ENCODE results near the gene OAS2. TPM values are rescaled to one million over a fixed set of nuclear protein-coding genes. Genes with fewer than 3 reads are reported as not detected.

Gene OAS2
- total RNA-seq, 1 donor from 2014 or later, result not detected

GRCh38 chr12:113043240-113043639, 64.9 kb downstream of the OAS2 start:
- H3K36me3 Mint-ChIP-seq (ENCODE audit: unreplicated experiment), result peaks cover 4% of the 10 kb centered on the region
- H3K4me1 Mint-ChIP-seq (ENCODE audit: low read depth, unreplicated experiment), result peaks cover 4% of the 10 kb centered on the region
- no peak for DNase-seq
- no peak overlapping the region for H3K4me3 Mint-ChIP-seq (ENCODE audit: unreplicated experiment)
- TF ChIP-seq, protein P1, sequence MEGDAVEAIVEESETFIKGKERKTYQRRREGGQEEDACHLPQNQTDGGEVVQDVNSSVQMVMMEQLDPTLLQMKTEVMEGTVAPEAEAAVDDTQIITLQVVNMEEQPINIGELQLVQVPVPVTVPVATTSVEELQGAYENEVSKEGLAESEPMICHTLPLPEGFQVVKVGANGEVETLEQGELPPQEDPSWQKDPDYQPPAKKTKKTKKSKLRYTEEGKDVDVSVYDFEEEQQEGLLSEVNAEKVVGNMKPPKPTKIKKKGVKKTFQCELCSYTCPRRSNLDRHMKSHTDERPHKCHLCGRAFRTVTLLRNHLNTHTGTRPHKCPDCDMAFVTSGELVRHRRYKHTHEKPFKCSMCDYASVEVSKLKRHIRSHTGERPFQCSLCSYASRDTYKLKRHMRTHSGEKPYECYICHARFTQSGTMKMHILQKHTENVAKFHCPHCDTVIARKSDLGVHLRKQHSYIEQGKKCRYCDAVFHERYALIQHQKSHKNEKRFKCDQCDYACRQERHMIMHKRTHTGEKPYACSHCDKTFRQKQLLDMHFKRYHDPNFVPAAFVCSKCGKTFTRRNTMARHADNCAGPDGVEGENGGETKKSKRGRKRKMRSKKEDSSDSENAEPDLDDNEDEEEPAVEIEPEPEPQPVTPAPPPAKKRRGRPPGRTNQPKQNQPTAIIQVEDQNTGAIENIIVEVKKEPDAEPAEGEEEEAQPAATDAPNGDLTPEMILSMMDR (IDR thresholded peaks at IDR 0.05; ENCODE audit: partially characterized antibody, unreplicated experiment), result no peak
- peaks cover 2% of the 10 kb centered on the region for H3K27me3 Mint-ChIP-seq (ENCODE audit: unreplicated experiment)
- H3K27ac Mint-ChIP-seq (ENCODE audit: unreplicated experiment), result no peak overlapping the region
- H3K9me3 Mint-ChIP-seq (ENCODE audit: unreplicated experiment), result no peaks in the 10 kb centered on the region

- TF ChIP-seq, protein P1 (IDR thresholded peaks at IDR 0.05; ENCODE audit: partially characterized antibody, unreplicated experiment), result no peak
- DNase-seq, result no peak
- Mint-ChIP-seq H3K36me3 (ENCODE audit: unreplicated experiment) (peaks cover 4% of the 10 kb centered on the region), H3K4me1 (ENCODE audit: low read depth, unreplicated experiment) (peaks cover 4% of the 10 kb centered on the region), H3K4me3 (ENCODE audit: unreplicated experiment) (no peak overlapping the region), H3K27ac (ENCODE audit: unreplicated experiment) (no peak overlapping the region), H3K9me3 (ENCODE audit: unreplicated experiment) (no peaks in the 10 kb centered on the region), H3K27me3 (ENCODE audit: unreplicated experiment) (peaks cover 2% of the 10 kb centered on the region)
Measured at GRCh38 chr12:113044516-113044915, 66.2 kb downstream of the OAS2 start.

DNA sequence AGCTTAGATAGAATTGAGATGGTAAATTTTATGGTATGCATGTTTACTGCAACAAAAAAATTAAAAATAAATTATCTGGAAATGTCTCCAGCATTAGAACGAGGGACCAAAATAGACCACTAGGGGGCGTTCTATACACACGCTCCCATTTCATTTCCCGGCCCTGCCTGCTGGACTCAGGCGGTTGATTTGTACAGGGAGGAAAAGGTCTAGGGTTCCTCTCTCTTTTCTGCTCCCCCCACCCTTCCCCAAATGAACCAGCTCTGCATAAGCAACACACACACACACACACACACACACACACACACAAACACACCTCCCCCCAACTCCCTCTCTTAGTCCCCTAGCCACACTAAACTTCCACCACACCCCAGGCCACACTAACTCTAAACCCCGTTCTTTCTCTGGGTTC, 70.4 kb downstream of the OAS2 start:
- Mint-ChIP-seq H3K4me3 (ENCODE audit: unreplicated experiment) (no peak overlapping the region), H3K27ac (ENCODE audit: unreplicated experiment) (no peak overlapping the region), H3K9me3 (ENCODE audit: unreplicated experiment) (no peaks in the 10 kb centered on the region), H3K27me3 (ENCODE audit: unreplicated experiment) (peaks cover 6% of the 10 kb centered on the region), H3K36me3 (ENCODE audit: unreplicated experiment) (peaks cover 4% of the 10 kb centered on the region), H3K4me1 (ENCODE audit: low read depth, unreplicated experiment) (no peaks in the 10 kb centered on the region)
- peak; percentile 59 for DNase-seq
- TF ChIP-seq, protein P1 (IDR thresholded peaks at IDR 0.05; ENCODE audit: partially characterized antibody, unreplicated experiment), result peak; percentile 87

DNA sequence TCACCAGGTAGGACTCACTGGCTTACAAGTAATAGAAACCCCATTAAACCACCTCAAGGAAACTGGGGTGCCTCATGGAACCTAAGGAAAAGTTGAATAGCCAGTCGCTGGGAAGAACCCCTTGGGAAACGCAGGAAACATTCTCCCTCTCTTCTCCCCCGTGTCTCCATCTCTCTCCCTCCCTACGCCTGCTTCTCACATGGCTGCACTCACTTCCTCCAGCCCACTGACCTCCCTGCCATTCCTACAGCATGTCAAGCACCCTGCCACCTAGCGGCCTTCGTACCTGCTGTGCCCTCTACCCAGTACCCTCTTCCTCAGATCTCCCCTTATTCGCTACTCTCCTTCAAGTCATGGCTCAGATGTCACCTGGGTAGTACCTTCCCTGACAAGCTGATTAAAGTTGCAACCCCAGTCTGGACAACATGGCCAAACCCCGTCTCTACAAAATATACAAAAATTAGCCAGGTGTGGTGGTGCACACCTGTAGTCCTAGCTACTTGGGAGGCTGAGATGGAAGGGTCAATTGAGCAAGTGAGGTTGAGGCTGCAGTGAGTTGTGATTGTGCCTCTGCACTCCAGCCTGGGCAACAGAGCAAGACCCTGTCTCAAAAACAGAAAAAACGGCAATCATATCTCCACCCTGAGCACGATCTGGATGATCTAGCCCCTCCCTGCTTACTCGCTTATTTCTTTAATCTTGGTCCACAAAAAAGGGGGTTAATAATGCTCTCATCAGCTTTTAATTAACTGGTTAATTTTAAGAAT, 71.8 kb downstream of the OAS2 start:
- no peak overlapping the region for H3K4me3 Mint-ChIP-seq (ENCODE audit: unreplicated experiment)
- no peaks in the 10 kb centered on the region for H3K36me3 Mint-ChIP-seq (ENCODE audit: unreplicated experiment)
- TF ChIP-seq, protein P1 (IDR thresholded peaks at IDR 0.05; ENCODE audit: partially characterized antibody, unreplicated experiment), result peak; percentile 5
- H3K4me1 Mint-ChIP-seq (ENCODE audit: low read depth, unreplicated experiment), result no peaks in the 10 kb centered on the region
- no peak for DNase-seq
- no peaks in the 10 kb centered on the region for H3K9me3 Mint-ChIP-seq (ENCODE audit: unreplicated experiment)
- H3K27ac Mint-ChIP-seq (ENCODE audit: unreplicated experiment), result no peak overlapping the region
- H3K27me3 Mint-ChIP-seq (ENCODE audit: unreplicated experiment), result peaks cover 7% of the 10 kb centered on the region

DNA sequence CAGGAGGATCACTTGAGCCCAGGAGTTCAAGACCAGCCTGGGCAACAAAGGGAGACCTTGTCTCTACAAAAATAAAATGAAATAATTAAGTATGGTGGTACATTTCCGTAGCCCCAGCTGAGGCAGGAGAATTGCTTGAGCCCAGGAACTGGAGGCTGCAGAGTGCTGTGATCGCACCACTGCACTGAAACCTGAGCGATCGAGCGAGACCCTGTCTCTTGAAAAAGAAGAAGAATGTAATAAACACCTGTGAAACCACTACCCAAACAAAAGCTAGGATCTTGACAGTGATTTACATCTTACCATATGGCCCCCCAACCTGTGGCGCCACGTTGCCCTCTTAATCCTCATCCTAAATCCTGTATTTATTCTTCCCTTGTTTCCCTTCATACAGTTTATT, 72.5 kb downstream of the OAS2 start:
- Mint-ChIP-seq H3K27me3 (ENCODE audit: unreplicated experiment) (peaks cover 9% of the 10 kb centered on the region), H3K27ac (ENCODE audit: unreplicated experiment) (no peak overlapping the region)

More for the DNA sequence above, 72.5 kb downstream of the OAS2 start:
- Mint-ChIP-seq H3K9me3 (ENCODE audit: unreplicated experiment) (no peaks in the 10 kb centered on the region), H3K4me3 (ENCODE audit: unreplicated experiment) (no peak overlapping the region), H3K36me3 (ENCODE audit: unreplicated experiment) (no peaks in the 10 kb centered on the region), H3K4me1 (ENCODE audit: low read depth, unreplicated experiment) (no peaks in the 10 kb centered on the region)
- TF ChIP-seq, protein P1 (IDR thresholded peaks at IDR 0.05; ENCODE audit: partially characterized antibody, unreplicated experiment), result no peak
- DNase-seq, result no peak

All from glutamatergic neuron (in vitro differentiated cells).